ENCODE measurements around the gene NCOA4.
"Not testable (repeated sequence)": the region's sequence is repeated elsewhere in the genome, so short reads cannot be mapped to it uniquely, and the experiment has no call there.

DNA sequence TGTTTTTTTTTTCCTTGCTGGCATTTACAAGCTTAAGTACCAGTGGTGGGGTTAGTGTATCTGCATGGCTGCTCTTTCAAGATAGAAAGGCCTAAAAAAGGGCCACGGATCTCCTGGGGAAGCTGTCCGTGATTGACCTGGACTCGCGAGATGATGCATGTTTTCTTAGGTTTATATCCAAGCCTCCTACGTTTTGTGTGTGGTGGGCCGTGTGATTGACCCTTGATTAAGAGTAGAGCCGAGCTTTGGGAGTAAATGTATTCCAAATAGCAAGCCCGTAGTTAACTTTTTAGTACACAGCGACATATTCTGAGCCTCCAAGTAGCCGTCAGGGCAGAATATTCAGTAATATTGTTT, 57.6 kb downstream of the NCOA4 start:
- TF ChIP-seq, protein P1, sequence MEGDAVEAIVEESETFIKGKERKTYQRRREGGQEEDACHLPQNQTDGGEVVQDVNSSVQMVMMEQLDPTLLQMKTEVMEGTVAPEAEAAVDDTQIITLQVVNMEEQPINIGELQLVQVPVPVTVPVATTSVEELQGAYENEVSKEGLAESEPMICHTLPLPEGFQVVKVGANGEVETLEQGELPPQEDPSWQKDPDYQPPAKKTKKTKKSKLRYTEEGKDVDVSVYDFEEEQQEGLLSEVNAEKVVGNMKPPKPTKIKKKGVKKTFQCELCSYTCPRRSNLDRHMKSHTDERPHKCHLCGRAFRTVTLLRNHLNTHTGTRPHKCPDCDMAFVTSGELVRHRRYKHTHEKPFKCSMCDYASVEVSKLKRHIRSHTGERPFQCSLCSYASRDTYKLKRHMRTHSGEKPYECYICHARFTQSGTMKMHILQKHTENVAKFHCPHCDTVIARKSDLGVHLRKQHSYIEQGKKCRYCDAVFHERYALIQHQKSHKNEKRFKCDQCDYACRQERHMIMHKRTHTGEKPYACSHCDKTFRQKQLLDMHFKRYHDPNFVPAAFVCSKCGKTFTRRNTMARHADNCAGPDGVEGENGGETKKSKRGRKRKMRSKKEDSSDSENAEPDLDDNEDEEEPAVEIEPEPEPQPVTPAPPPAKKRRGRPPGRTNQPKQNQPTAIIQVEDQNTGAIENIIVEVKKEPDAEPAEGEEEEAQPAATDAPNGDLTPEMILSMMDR (IDR thresholded peaks at IDR 0.05), result not testable (repeated sequence)
- TF ChIP-seq POLR2A (IDR thresholded peaks at IDR 0.05), result not testable (repeated sequence)

All from esophagus squamous epithelium (tissue), 4 donors.